GM23248 (cell line): ENCODE measurements around the gene EXD3.

Experiments used
- EZH2 ChIP-seq: fragments of 200-600 bp; sonication (generic); IDR thresholded peaks from 2 replicates; pipeline ENCODE4 v1.6.1; 2018; ENCODE audit warnings: antibody characterized with exemption, mild to moderate bottlenecking; ENCODE audit not compliant: insufficient read depth, poor library complexity, severe bottlenecking
- EZH2phosphoT487 ChIP-seq: fragments of 200-600 bp; sonication (generic); IDR thresholded peaks from 2 replicates; pipeline ENCODE4 v1.6.1; 2018; ENCODE audit warnings: antibody characterized with exemption, moderate library complexity, mild to moderate bottlenecking, low read depth; ENCODE audit not compliant: insufficient read depth

DNA sequence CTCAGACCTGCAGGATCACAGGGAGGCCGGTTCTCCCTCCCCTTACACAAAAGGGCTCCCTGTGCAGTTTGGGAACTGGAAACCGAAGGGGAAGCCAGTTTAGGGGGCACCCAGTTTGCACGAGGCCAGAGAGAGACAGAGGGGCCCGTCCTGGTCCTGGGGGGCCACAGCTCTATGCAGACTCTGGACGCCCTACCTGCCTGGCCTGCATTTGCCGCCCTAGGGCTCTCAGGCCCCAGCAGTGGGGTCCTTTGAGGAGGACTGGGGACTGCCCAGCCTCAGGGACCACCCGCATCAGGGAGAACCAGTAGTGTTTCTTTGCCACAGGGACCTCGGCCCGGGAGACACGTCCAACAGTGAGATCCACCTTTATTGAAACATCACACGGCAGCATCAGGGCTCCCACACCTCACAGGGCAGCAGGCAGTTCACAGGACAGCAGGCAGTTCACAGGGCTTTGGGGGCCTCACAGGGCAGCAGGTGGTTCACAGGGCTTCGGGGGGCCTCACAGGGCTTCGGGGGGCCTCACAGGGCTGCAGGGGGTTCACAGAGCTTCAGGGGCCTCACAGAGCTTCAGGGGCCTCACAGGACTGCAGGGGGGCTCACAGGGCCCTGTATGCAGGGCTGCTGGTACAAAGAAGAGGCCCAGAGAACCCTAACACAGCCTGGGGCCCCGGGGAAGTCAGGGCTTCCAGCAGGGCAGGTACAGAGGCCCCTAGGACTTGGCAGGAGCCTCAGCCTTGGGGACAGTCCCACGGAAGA, 36.8 kb upstream of the EXD3 start:
- TF ChIP-seq EZH2phosphoT487 = no peak
- TF ChIP-seq EZH2 = no peak
